PC-9 (cell line): Measurements from ENCODE around the gene CHST11.

ENCODE experiments used
- EZH2 ChIP-seq: fragments of 200-600 bp; sonication (generic); IDR thresholded peaks from 2 replicates; pipeline ENCODE4 v1.8.0; 2017; ENCODE audit warnings: antibody characterized with exemption, low read depth
- TF ChIP-seq, protein P1 (sequence below): fragments of 200-600 bp; sonication (generic); conservative IDR thresholded peaks from 2 replicates; pipeline ENCODE4 v1.6.1; 2017; ENCODE audit warnings: mixed run types, antibody characterized with exemption, mild to moderate bottlenecking, moderate library complexity

DNA sequence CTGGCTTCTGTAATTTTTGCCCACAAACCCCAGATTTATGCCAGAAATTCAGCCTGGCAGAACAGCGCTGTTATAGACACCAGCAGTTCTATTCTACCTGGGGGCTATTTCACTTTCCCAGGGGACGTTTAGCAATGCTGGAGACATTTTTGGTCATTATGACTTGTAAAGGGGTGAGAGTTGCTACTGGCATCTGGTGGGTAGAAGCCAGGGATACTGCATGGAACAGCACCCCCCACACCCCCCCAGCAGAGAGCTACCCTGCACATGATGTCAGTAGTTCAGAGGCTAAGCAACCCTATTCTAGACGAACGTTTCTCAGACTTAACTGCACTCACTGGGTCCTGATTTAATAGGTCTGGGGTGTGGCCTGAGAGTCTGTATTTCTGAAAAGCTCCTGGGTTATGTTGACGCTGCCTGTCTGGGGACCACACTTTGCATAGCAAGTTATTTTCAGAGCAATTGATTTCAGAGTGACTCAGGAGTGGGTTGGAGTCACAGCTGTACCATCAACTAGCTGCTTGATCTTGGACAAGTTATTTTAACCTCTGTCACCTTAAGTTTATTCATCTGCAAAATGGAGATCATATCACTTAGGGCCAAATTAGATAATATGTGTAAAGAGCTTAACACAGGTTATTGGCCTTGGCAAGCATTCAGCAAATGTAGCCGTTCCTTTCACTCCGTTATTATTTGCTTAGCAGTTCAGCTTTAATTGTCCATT, 48.5 kb downstream of the CHST11 start:
- TF ChIP-seq, protein P1, sequence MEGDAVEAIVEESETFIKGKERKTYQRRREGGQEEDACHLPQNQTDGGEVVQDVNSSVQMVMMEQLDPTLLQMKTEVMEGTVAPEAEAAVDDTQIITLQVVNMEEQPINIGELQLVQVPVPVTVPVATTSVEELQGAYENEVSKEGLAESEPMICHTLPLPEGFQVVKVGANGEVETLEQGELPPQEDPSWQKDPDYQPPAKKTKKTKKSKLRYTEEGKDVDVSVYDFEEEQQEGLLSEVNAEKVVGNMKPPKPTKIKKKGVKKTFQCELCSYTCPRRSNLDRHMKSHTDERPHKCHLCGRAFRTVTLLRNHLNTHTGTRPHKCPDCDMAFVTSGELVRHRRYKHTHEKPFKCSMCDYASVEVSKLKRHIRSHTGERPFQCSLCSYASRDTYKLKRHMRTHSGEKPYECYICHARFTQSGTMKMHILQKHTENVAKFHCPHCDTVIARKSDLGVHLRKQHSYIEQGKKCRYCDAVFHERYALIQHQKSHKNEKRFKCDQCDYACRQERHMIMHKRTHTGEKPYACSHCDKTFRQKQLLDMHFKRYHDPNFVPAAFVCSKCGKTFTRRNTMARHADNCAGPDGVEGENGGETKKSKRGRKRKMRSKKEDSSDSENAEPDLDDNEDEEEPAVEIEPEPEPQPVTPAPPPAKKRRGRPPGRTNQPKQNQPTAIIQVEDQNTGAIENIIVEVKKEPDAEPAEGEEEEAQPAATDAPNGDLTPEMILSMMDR, result no peak
- TF ChIP-seq EZH2, result no peak
